GM13977 (cell line): ENCODE results near the gene PTPRM.

Experiments used
- DNase-seq: peaks from one replicate; pipeline ENCODE4 v3.0.0; 2012; ENCODE audit warnings: low spot score
- in situ Hi-C: fragments of 300-500 bp; cut with MboI; formaldehyde crosslinking; loops from one replicate; pipeline ENCODE4 v1.12.0; 2022; ENCODE audit warnings: low sequenced_read_pairs, low pct_unique_long_range_greater_than_20kb, mixed read lengths, inconsistent platforms; ENCODE audit not compliant: unreplicated experiment
- TF ChIP-seq, protein P1 (sequence below): IDR thresholded peaks from 2 replicates; pipeline ENCODE4 v1.5.1; 2012; ENCODE audit warnings: mild to moderate bottlenecking, control low read depth; ENCODE audit not compliant: insufficient read depth; ENCODE audit errors: extremely low read depth, missing control alignments

PTPRM gene

DNA sequence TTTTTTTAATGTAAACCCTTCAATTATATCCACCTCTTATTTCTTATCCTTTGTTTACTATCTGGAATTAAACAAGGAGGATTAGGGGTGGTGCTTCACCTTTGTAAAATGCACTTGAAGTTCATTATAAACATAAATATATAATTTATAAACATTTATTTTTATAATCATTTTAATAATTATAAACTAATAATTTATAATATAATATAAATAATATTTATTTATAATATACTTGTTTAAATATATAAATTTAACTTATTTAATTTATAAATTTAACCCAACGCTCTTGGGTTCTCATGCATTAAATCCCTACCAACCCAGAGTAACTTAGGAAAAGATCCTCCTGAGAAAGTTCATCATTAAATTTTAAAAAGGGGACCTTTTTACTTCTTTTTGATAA is 452.5 kb downstream of the PTPRM start:
- no peak for DNase-seq
- TF ChIP-seq, protein P1, sequence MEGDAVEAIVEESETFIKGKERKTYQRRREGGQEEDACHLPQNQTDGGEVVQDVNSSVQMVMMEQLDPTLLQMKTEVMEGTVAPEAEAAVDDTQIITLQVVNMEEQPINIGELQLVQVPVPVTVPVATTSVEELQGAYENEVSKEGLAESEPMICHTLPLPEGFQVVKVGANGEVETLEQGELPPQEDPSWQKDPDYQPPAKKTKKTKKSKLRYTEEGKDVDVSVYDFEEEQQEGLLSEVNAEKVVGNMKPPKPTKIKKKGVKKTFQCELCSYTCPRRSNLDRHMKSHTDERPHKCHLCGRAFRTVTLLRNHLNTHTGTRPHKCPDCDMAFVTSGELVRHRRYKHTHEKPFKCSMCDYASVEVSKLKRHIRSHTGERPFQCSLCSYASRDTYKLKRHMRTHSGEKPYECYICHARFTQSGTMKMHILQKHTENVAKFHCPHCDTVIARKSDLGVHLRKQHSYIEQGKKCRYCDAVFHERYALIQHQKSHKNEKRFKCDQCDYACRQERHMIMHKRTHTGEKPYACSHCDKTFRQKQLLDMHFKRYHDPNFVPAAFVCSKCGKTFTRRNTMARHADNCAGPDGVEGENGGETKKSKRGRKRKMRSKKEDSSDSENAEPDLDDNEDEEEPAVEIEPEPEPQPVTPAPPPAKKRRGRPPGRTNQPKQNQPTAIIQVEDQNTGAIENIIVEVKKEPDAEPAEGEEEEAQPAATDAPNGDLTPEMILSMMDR = no peak
- in situ Hi-C loops = no loop called here

DNA sequence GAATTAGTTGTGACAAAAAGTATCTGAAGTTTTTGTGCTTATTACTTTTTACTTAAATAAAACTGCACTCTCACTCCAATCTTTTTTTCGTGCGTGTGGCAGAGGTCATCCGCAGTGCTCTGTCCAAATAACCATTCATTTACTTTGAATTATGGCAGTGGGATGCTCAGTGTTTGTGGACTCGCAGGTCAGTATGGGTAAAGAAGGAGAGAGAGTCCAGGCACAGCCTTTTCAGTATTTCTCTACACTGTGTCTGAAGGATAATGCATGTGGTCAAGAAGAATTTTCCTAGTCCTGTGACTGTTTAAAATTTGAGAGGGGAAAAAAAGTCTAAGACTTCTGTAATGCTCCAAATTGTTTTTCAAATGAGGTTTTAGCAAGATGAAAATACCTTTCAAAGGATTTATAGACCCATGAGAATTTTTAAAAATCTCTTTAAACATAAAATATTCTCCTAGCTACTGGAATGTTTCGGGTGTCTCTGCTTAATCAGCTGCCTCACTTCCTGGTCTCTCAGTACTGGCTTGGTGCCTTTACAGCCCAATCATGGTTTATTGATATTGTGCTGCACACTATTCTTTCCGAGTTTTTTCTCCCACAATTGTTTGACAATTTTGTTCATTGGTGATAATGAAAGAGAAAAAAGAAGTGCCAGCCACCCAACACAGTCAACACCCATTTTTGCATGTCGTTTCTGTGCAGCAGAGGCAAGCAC is 453.2 kb downstream of the PTPRM start:
- DNase-seq = no peak
- TF ChIP-seq, protein P1 = no peak
- in situ Hi-C loops = no loop called here

DNA sequence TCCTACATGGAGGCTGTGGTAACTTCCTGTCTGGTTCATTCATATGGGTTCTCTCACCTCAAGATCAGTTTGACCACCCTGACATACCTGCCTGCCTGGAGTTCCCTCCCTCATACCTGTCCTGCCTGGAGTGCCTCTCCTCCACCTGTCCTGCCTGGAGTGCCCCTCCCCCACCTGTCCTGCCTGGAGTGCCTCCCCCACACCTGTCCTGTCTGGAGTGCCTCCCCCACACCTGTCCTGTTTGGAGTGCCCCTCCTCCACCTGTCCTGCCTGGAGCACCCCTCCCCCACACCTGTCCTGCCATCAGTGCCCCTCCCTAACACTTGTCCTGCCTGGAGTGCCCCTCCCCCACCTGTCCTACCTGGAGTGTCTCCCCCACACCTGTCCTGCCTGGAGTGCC is 461.9 kb downstream of the PTPRM start:
- DNase-seq = no peak
- TF ChIP-seq, protein P1 = no peak
- in situ Hi-C loops = no loop called here

DNA sequence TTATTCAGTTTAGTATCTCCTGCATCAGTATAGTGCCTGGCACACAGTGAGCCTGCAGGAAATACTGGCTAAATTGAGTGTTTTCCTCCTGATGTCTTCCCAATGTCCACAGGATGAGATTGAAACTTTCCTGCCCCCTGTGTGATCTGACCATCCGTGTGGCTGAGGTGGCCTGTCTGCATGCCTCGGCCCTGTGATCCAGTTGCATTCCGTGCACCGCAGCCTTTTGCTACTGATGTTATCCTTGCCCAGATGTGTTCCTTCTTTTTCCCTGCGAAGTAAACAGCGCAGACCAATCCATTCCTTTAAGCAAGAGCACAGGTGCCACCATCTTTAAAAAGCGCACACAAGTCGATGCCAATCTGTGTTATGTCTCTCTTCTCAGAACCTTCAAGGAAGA is 462.6 kb downstream of the PTPRM start:
- TF ChIP-seq, protein P1 = no peak

DNA sequence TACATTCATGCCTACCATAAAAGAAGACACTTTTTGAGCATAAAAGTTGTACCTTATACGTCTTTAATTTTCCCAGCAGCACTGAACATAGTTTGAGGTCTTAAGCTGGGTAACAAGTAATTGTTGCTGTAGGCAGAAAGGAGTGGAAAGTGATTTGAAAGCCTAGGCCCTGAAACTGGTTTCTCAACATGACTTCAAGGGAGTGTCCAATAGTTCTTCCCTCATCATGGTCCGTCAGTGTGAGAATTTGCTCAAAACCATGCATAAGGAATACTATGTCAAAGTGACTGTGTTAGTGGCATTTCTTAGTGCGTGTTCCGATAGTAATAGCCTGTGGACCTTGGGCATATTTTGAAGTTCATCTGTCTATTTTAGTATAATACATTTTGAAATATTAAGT is 463.1 kb downstream of the PTPRM start:
- no peak for DNase-seq
- in situ Hi-C loops = no loop called here
- TF ChIP-seq, protein P1 = no peak

More for the DNA sequence above, 462.6 kb downstream of the PTPRM start:
- no peak for DNase-seq
- in situ Hi-C loops = no loop called here

DNA sequence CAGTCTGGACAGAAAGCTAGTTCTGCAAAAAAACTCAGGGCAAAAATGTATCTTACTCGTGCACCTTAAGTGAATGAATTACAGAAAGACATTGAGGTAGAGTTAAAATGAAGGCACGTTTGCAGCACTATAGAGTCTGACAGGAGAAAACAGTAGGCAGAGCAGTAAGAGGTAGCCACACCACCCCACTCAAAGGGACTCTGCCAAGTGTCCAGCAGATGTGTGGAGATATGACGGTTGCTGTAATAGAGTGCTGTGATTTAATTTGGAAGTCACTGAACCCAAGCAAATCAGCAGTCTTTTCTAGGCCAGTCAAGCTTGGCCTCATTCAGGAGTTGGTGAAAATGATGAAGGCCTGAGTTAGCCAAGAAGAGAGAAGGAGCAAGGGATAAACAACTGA is 464.4 kb downstream of the PTPRM start:
- TF ChIP-seq, protein P1 = no peak

DNA sequence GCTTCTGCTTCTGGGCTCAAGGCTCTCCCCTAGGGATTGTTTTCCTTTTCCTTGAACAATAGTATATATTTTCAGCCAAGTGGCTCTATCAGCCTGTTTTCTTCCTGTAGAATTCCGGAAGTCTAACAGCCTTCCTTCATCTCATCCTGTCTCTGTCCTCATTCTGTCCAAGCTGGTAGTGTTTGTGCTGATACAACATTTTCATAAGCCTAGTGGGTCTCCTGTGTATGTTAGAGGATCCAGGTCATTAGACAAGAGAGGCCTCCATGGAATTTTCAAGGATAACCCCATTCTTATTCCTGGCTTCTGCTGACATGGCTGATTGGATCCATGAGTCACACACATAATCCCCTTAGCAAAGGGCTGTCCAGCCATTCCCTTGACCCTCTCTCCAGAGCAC is 467.6 kb downstream of the PTPRM start:
- in situ Hi-C loops = no loop called here
- no peak for DNase-seq
- TF ChIP-seq, protein P1 = no peak

More for the DNA sequence above, 464.4 kb downstream of the PTPRM start:
- in situ Hi-C loops = no loop called here
- DNase-seq = no peak
